Measurements from ENCODE around the gene TSPAN14.

The TSPAN14 gene

DNA sequence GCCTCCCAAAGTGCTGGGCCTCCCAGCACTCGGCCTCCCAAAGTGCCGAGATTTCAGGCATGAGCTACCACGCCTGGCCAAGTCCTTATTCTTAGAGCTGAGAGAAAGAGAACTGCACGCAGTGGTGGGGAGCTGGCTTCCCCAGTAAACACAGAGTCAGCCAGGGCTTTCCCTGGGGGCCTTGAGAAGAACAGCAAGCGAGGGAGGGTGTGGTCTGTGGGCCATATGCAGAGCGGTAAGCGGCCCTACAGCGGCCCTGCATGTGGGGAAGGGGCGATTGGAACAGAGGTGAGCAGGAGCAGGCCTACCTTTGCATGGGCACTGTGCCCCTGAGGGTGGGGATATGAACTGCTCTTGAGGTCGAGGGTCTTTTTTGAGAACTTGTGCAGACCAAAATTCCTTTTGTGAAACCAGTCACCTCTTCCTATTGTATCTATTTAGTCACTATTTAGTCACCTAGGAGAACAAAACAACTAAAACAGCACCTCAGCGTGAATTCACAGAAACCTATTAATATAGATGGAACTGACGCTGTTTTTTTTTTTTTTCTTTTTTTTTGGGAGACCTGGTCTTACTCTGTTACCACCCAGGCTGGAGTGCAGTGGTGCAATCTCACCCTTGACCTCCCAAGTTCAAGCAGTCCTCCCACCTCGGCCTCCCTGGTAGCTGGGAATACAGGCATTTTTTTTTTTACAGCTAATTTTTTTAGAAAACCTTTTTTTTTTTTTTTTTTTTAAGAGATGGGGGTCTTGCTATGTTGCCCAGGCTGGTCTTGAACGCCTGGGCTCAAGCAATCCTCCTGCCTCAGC is 46.7 kb downstream of the TSPAN14 start:
- TF ChIP-seq POU2F2 (IDR thresholded peaks at IDR 0.05; ENCODE audit: low read depth, low read length) (0 out of 2 replicates have a peak, but pooled peaks have one; percentile 23), POLR2A (IDR thresholded peaks at IDR 0.05; ENCODE audit: low read depth, low read length) (no peak), POLR2AphosphoS5 (IDR thresholded peaks at IDR 0.05; ENCODE audit: low read depth, low read length) (no peak), SPI1 (IDR thresholded peaks at IDR 0.05; ENCODE audit: low read depth, low read length) (no peak), TAF1 (IDR thresholded peaks at IDR 0.05; ENCODE audit: low read depth, low read length) (no peak), PAX5 (IDR thresholded peaks at IDR 0.05; ENCODE audit: insufficient read depth, low read length, severe bottlenecking) (no peak)
- FAIRE-seq, result no peak
- no peak for DNase-seq (ENCODE audit: insufficient read length, low spot score)

DNA sequence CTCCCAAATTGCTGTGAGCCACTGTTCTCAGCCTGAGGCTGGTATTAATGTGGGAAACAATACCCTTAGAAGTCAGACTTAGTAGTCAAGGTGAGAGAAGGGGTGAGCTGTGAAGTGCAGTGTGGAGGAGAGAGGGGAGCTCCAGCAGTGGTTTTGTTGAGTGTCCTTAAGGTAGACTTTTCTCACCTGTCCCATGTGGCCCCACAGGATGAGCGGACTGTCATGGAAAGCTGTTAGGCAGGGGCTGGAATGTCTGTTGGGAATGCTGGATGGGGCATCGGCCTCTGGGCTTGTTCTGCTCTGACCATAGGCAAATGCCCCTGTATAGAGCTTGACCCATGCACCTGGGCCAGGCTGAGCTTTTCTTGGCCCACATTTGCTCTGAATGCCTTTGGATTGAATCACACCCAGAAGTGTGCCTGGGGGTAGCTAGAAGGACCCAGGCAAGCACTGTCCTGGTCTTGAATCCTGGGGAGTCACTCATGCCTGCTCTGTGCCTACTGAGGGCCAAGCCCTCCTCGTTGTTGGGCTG is 47.3 kb downstream of the TSPAN14 start:
- no peak for DNase-seq (ENCODE audit: insufficient read length, low spot score)
- TF ChIP-seq POLR2A (IDR thresholded peaks at IDR 0.05; ENCODE audit: low read depth, low read length), result no peak
- TF ChIP-seq POU2F2 (IDR thresholded peaks at IDR 0.05; ENCODE audit: low read depth, low read length), result no peak
- no peak for TF ChIP-seq POLR2AphosphoS5 (IDR thresholded peaks at IDR 0.05; ENCODE audit: low read depth, low read length)
- TF ChIP-seq TAF1 (IDR thresholded peaks at IDR 0.05; ENCODE audit: low read depth, low read length), result no peak
- no peak for TF ChIP-seq SPI1 (IDR thresholded peaks at IDR 0.05; ENCODE audit: low read depth, low read length)
- no peak for TF ChIP-seq PAX5 (IDR thresholded peaks at IDR 0.05; ENCODE audit: insufficient read depth, low read length, severe bottlenecking)
- no peak for FAIRE-seq

DNA sequence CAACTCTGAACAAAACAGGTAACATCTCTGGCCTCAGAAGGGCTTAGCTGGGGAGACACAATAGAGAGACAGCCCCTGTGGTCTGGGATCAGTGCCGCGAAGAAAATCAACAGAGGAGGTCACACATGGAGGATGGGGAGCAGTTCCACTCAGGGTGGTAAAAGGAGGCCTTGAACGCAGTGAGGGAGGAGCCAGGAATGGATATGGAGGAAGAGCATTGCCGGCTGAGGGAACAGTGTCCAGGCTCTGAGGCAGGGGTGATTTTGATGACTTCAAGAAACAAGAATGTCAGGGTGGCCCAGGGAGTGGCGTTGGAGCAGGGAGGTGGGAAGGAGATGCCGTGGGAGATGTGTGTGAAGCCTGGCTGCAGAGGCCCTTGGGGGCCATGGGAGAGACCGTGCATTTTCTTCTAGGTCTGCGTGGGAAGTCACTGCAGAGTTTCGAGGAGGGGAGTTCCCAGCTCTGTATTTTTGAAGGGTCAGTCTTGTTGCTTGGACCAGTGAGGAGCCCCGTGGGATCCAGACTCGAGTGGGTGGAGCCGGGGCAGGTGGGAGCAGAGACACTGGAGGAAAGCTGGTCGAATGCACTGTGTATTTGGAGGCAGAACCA is 47.9 kb downstream of the TSPAN14 start:
- FAIRE-seq, result no peak
- TF ChIP-seq PAX5 (IDR thresholded peaks at IDR 0.05; ENCODE audit: insufficient read depth, low read length, severe bottlenecking) (no peak), SPI1 (IDR thresholded peaks at IDR 0.05; ENCODE audit: low read depth, low read length) (no peak), POU2F2 (IDR thresholded peaks at IDR 0.05; ENCODE audit: low read depth, low read length) (no peak), POLR2AphosphoS5 (IDR thresholded peaks at IDR 0.05; ENCODE audit: low read depth, low read length) (no peak), TAF1 (IDR thresholded peaks at IDR 0.05; ENCODE audit: low read depth, low read length) (no peak), POLR2A (IDR thresholded peaks at IDR 0.05; ENCODE audit: low read depth, low read length) (no peak)
- no peak for DNase-seq (ENCODE audit: insufficient read length, low spot score)

DNA sequence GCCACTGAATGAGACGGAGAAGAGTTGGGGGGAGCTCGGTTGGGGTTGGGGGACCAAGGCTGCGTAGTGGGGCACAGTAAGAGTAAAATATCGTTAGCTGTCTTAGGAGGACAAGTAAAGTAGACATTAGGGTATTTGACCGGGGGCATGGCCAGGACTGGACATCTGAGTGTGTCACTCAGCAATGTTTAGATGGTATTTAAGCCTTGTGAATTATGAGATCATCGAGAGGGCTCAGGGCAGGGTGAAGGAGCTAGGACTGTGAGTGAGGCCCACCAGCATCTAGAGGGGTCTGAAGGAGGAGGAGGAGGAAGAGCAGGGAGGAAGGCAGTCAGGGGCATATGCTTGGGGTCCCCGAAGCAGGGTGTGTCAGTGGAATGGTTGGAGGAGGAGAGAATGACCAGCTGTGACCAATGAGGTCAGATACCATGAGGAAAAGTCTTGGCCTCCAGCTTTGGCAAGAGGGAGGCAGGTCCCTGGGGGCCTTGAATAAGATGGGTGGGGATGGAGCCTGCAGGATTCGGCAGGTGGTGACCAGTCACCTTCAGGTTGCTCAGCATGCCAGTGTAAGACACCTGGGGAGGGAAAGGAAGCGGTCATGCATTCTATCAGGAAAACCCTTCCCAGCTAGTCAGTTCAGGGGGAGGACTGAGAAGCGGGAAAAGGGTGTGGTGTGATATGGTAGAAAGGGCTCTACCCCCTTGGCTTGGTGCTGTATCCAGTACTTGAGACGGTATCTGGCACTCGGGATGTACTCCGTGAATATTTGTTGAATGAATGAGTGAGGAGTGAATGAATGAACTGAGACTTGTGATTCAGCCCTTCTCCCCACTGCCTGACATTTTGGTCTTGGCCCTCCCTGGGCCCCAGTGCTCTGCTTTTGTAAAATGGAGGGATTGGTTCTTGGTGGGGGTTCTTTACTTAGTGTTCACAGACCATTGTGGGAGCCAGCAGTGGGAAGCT is 48.8 kb downstream of the TSPAN14 start:
- DNase-seq (ENCODE audit: insufficient read length, low spot score), result no peak
- TF ChIP-seq TAF1 (IDR thresholded peaks at IDR 0.05; ENCODE audit: low read depth, low read length) (no peak), POLR2AphosphoS5 (IDR thresholded peaks at IDR 0.05; ENCODE audit: low read depth, low read length) (no peak), PAX5 (IDR thresholded peaks at IDR 0.05; ENCODE audit: insufficient read depth, low read length, severe bottlenecking) (no peak), POLR2A (IDR thresholded peaks at IDR 0.05; ENCODE audit: low read depth, low read length) (no peak), POU2F2 (IDR thresholded peaks at IDR 0.05; ENCODE audit: low read depth, low read length) (no peak), SPI1 (IDR thresholded peaks at IDR 0.05; ENCODE audit: low read depth, low read length) (no peak)
- FAIRE-seq, result no peak

DNA sequence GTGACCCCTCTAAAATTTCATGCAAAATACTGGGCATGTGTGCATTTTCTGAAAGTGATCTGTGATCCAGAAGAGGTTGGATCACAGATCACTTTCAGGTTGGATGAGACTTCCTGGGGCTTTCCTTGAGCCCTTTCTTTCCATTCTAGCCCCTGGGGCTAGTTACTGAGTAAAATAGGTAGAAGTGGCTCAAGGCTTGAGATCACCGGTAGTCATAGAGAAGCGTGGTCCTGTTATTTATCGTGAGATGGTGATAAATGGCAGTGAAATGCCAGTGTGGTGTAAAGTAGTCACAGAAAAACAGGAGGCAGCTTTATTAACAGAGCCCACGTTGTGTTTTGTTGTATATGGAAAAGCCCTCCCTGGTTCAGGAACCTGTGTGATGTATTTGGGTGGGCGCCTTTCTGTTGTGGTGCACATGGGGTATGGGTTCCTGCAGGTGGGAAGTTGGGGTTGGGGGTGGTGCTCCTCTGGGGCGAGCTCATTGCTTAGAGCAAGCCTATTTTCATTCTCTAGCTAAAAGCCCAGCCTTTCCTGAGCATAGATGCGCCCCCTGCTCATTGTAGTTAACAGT is 49.6 kb downstream of the TSPAN14 start:
- no peak for TF ChIP-seq POLR2AphosphoS5 (IDR thresholded peaks at IDR 0.05; ENCODE audit: low read depth, low read length)
- TF ChIP-seq SPI1 (IDR thresholded peaks at IDR 0.05; ENCODE audit: low read depth, low read length), result no peak
- TF ChIP-seq TAF1 (IDR thresholded peaks at IDR 0.05; ENCODE audit: low read depth, low read length), result no peak
- TF ChIP-seq PAX5 (IDR thresholded peaks at IDR 0.05; ENCODE audit: insufficient read depth, low read length, severe bottlenecking), result no peak
- TF ChIP-seq POU2F2 (IDR thresholded peaks at IDR 0.05; ENCODE audit: low read depth, low read length), result no peak
- no peak for TF ChIP-seq POLR2A (IDR thresholded peaks at IDR 0.05; ENCODE audit: low read depth, low read length)
- FAIRE-seq, result no peak

DNA sequence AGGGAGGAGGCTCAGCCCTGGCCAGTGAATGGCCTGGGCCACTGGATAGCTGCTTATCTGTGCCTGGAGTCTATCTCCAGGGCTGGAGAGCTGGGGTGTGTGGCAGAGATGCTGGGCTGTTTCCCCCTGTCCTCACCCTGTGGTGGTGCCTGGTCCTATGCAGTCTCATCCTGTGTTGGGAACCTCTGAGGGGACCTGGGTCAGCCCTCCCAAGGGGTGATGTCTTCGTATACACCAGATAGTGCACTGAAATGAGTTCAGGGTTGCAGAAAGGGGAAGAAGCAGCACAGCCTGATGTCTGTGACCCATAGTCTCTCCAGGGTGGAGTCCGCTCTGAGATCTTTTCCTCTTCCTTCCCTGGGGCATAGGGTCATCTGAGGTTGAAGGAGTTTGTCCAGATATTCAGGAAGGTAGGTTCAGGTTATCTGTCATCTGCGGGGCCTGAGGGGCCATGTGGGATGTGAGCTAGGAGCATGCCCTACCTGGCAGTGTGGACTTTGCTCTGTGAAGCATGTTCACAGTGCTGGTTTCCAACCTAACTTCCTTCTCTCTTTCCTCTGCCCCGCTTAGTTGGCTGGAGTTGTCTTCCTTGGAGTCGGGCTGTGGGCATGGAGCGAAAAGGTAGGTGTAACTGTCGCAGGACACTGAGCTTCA is 50.2 kb downstream of the TSPAN14 start:
- FAIRE-seq (no peak), DNase-seq (ENCODE audit: insufficient read length, low spot score) (no peak)
- no peak for TF ChIP-seq PAX5 (IDR thresholded peaks at IDR 0.05; ENCODE audit: insufficient read depth, low read length, severe bottlenecking)
- no peak for TF ChIP-seq POU2F2 (IDR thresholded peaks at IDR 0.05; ENCODE audit: low read depth, low read length)
- no peak for TF ChIP-seq TAF1 (IDR thresholded peaks at IDR 0.05; ENCODE audit: low read depth, low read length)
- TF ChIP-seq POLR2A (IDR thresholded peaks at IDR 0.05; ENCODE audit: low read depth, low read length), result no peak
- no peak for TF ChIP-seq SPI1 (IDR thresholded peaks at IDR 0.05; ENCODE audit: low read depth, low read length)
- no peak for TF ChIP-seq POLR2AphosphoS5 (IDR thresholded peaks at IDR 0.05; ENCODE audit: low read depth, low read length)

More for the DNA sequence above, 49.6 kb downstream of the TSPAN14 start:
- no peak for DNase-seq (ENCODE audit: insufficient read length, low spot score)

DNA sequence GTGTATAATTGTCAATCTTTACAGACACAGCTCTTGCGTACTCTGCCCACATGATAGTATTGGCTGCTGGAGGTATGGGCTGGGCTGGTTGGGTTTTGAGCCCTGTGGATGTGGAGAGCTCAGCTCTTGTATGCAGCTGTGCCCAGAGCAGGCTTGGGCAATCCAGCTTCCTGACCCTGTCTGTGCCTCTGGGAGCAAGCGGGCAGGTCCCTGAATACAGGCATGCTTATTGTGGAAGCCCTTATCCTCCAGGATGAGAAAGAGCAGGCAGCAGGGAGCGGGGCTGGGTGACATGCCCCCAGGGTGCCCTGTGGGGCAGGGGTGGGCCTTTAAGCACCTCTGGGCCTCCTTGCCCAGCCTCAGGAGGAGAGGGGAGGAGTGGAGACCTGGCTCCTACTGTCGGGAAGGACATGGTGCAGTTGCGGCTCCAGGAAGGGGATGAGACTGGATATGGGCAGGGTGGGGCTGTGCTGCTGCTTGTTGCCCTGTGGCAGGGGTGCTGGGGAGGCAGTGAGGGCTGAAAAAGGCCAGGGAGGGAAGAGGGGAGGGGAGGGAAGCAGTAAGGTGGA is 50.9 kb downstream of the TSPAN14 start:
- FAIRE-seq (no peak), DNase-seq (ENCODE audit: insufficient read length, low spot score) (no peak)
- TF ChIP-seq TAF1 (IDR thresholded peaks at IDR 0.05; ENCODE audit: low read depth, low read length), result no peak

DNA sequence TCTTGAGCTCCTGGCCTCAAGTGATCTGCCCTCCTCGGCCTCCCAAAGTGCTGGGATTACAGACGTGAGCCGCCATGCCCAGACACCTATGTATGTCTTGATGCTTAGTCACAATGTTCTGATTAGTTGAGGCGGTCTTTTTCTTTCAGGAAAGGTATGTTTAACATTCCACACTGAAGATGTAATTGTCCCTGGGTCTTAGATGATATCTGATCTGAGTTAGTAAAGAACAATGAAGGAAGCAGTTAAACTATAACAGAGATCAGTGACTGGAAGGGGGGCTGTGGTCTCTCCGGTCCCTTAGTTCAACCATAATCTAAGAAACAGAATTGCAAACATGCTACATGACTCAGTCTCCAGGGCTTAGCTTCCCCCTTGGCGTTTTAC is 52.1 kb downstream of the TSPAN14 start:
- DNase-seq (ENCODE audit: insufficient read length, low spot score) (no peak), FAIRE-seq (no peak)
- no peak for TF ChIP-seq POU2F2 (IDR thresholded peaks at IDR 0.05; ENCODE audit: low read depth, low read length)
- TF ChIP-seq SPI1 (IDR thresholded peaks at IDR 0.05; ENCODE audit: low read depth, low read length), result no peak
- TF ChIP-seq POLR2A (IDR thresholded peaks at IDR 0.05; ENCODE audit: low read depth, low read length), result no peak
- TF ChIP-seq TAF1 (IDR thresholded peaks at IDR 0.05; ENCODE audit: low read depth, low read length), result no peak
